Neural progenitor cell (in vitro differentiated cells): ENCODE measurements around the gene NEAT1. TPM values are rescaled to one million over a fixed set of nuclear protein-coding genes. Genes with fewer than 3 reads are reported as not detected.

Experiments used
- DNase-seq: peaks from one replicate; pipeline ENCODE4 v3.0.0-alpha.2; 2016; ENCODE audit warnings: low spot score
- H2AFZ ChIP-seq: fragments of 200-600 bp; sonication (generic); replicated peaks from 2 replicates; pipeline ENCODE4 v1.6.1; 2016; ENCODE audit warnings: antibody characterized with exemption
- H3F3A ChIP-seq: fragments of 200-600 bp; sonication (generic); 2 replicates; pipeline ENCODE4 v1.6.1; 2016; ENCODE audit warnings: antibody characterized with exemption, low read depth
- H3K27ac ChIP-seq: fragments of 200-600 bp; sonication (generic); 2 replicates; pipeline ENCODE4 v1.5.1; 2016; ENCODE audit warnings: mild to moderate bottlenecking
- H3K27me3 ChIP-seq: fragments of 200-600 bp; sonication (generic); 2 replicates; pipeline ENCODE4 v1.6.1; 2016; ENCODE audit warnings: mild to moderate bottlenecking, moderate library complexity
- H3K36me3 ChIP-seq: fragments of 200-600 bp; sonication (generic); 2 replicates; pipeline ENCODE4 v1.5.1; 2016
- H3K4me1 ChIP-seq: fragments of 200-600 bp; sonication (generic); 2 replicates; pipeline ENCODE4 v1.6.1; 2016; ENCODE audit warnings: mixed run types
- H3K4me2 ChIP-seq: fragments of 200-600 bp; sonication (generic); 2 replicates; pipeline ENCODE4 v1.6.1; 2016
- H3K4me3 ChIP-seq: fragments of 200-600 bp; sonication (generic); 2 replicates; pipeline ENCODE4 v1.5.1; 2016
- H3K79me2 ChIP-seq: fragments of 200-600 bp; sonication (generic); 2 replicates; pipeline ENCODE4 v1.6.1; 2016; ENCODE audit warnings: low read depth
- H3K9ac ChIP-seq: fragments of 200-600 bp; sonication (generic); 2 replicates; pipeline ENCODE4 v1.6.1; 2016
- H3K9me3 ChIP-seq: fragments of 200-600 bp; sonication (generic); 2 replicates; pipeline ENCODE4 v1.5.1; 2016; ENCODE audit warnings: low read depth
- H4K20me1 ChIP-seq: fragments of 200-600 bp; sonication (generic); 2 replicates; pipeline ENCODE4 v1.6.1; 2016; ENCODE audit warnings: low read depth
- H3K27ac Mint-ChIP-seq: 3 replicates; pipeline ENCODE4 v1.8.0; 2021; ENCODE audit warnings: mixed read lengths
- H3K27me3 Mint-ChIP-seq: 2 replicates; pipeline ENCODE4 v1.8.0; 2022; ENCODE audit warnings: low read depth, mild to moderate bottlenecking, inconsistent platforms, moderate library complexity, mixed read lengths; ENCODE audit not compliant: insufficient read depth
- H3K36me3 Mint-ChIP-seq: 3 replicates; pipeline ENCODE4 v1.8.0; 2021; ENCODE audit warnings: mixed read lengths
- H3K4me1 Mint-ChIP-seq: 3 replicates; pipeline ENCODE4 v1.8.0; 2021; ENCODE audit warnings: mixed read lengths
- H3K4me3 Mint-ChIP-seq: 3 replicates; pipeline ENCODE4 v1.8.0; 2021; ENCODE audit warnings: mild to moderate bottlenecking, moderate library complexity, mixed read lengths
- H3K9me3 Mint-ChIP-seq: 3 replicates; pipeline ENCODE4 v1.8.0; 2020; ENCODE audit warnings: mixed read lengths
- CTCF ChIP-seq: fragments of 200-600 bp; sonication (generic); IDR thresholded peaks from 2 replicates; pipeline ENCODE4 v1.5.1; 2017; ENCODE audit warnings: antibody characterized with exemption, mild to moderate bottlenecking
- EZH2 ChIP-seq: fragments of 200-600 bp; sonication (generic); IDR thresholded peaks from 2 replicates; pipeline ENCODE4 v1.6.1; 2017; ENCODE audit warnings: antibody characterized with exemption, mild to moderate bottlenecking, moderate library complexity
- EZH2phosphoT487 ChIP-seq: fragments of 200-600 bp; sonication (generic); IDR thresholded peaks from 2 replicates; pipeline ENCODE4 v1.6.1; 2017; ENCODE audit warnings: antibody characterized with exemption
- total RNA-seq: library from RNA; depleted of rRNA; stranded (reverse); fragments of >200 nt; gene quantifications from 2 replicates; pipeline ENCODE4 v1.2.3, GENCODE V29; 2015; ENCODE audit warnings: low replicate concordance

Gene NEAT1
- total RNA-seq, 1 donor from 2014 or later, result 4.0 TPM

GRCh38 chr11:65404638-65405339, 17.8 kb upstream of the NEAT1 start:
- Mint-ChIP-seq H3K4me1 (peaks cover 7% of the 10 kb centered on the region), H3K27me3 (no peaks in the 10 kb centered on the region), H3K36me3 (peaks cover 12% of the 10 kb centered on the region), H3K4me3 (no peak overlapping the region), H3K9me3 (no peaks in the 10 kb centered on the region), H3K27ac (no peak overlapping the region)
- H3K4me2 ChIP-seq, result no peak overlapping the region
- no peak overlapping the region for H3K9ac ChIP-seq
- H2AFZ ChIP-seq, result no peak overlapping the region
- no peak for DNase-seq
- no peaks in the 10 kb centered on the region for H3K27me3 ChIP-seq
- H3K9me3 ChIP-seq, result no peaks in the 10 kb centered on the region
- H3K27ac ChIP-seq, result no peak overlapping the region
- no peaks in the 10 kb centered on the region for H4K20me1 ChIP-seq
- H3K4me3 ChIP-seq, result no peak overlapping the region
- H3K79me2 ChIP-seq, result no peaks in the 10 kb centered on the region
- no peaks in the 10 kb centered on the region for H3F3A ChIP-seq
- no peak for TF ChIP-seq EZH2
- no peak for TF ChIP-seq EZH2phosphoT487
- no peak for TF ChIP-seq CTCF
- H3K36me3 ChIP-seq, result no peaks in the 10 kb centered on the region
- H3K4me1 ChIP-seq, result no peaks in the 10 kb centered on the region

GRCh38 chr11:65410936-65411680, 11.5 kb upstream of the NEAT1 start:
- Mint-ChIP-seq H3K27me3 (peaks cover 5% of the 10 kb centered on the region), H3K36me3 (peaks cover 4% of the 10 kb centered on the region), H3K4me3 (no peak overlapping the region), H3K9me3 (no peaks in the 10 kb centered on the region), H3K27ac (no peak overlapping the region), H3K4me1 (peaks cover 24% of the 10 kb centered on the region)
- H3K9me3 ChIP-seq, result no peaks in the 10 kb centered on the region
- H3F3A ChIP-seq, result peaks cover 5% of the 10 kb centered on the region
- H3K4me3 ChIP-seq, result no peak overlapping the region
- H3K79me2 ChIP-seq, result peaks cover 4% of the 10 kb centered on the region
- DNase-seq, result no peak
- H3K36me3 ChIP-seq, result no peaks in the 10 kb centered on the region
- H3K27ac ChIP-seq, result no peak overlapping the region
- no peak overlapping the region for H2AFZ ChIP-seq
- no peak for TF ChIP-seq EZH2phosphoT487
- no peak for TF ChIP-seq CTCF
- TF ChIP-seq EZH2, result no peak
- H3K9ac ChIP-seq, result no peak overlapping the region
- no peak overlapping the region for H3K4me2 ChIP-seq
- no peaks in the 10 kb centered on the region for H3K27me3 ChIP-seq
- H3K4me1 ChIP-seq, result peaks cover 7% of the 10 kb centered on the region
- no peaks in the 10 kb centered on the region for H4K20me1 ChIP-seq

- Histone ChIP-seq H3K9me3 (no peaks in the 10 kb centered on the region), H3K27ac (no peak overlapping the region), H3F3A (peaks cover 5% of the 10 kb centered on the region), H3K79me2 (peaks cover 9% of the 10 kb centered on the region), H2AFZ (no peak overlapping the region), H3K27me3 (no peaks in the 10 kb centered on the region), H3K4me2 (no peak overlapping the region), H3K4me3 (no peak overlapping the region), H3K4me1 (peaks cover 11% of the 10 kb centered on the region), H3K9ac (no peak overlapping the region), H4K20me1 (no peaks in the 10 kb centered on the region), H3K36me3 (no peaks in the 10 kb centered on the region)
- Mint-ChIP-seq H3K27me3 (peaks cover 5% of the 10 kb centered on the region), H3K36me3 (peaks cover 4% of the 10 kb centered on the region), H3K9me3 (no peaks in the 10 kb centered on the region), H3K4me3 (no peak overlapping the region), H3K27ac (no peak overlapping the region), H3K4me1 (peaks cover 30% of the 10 kb centered on the region)
- no peak for TF ChIP-seq CTCF
- no peak for TF ChIP-seq EZH2
- TF ChIP-seq EZH2phosphoT487, result no peak
- no peak for DNase-seq
Observed at GRCh38 chr11:65411681-65412070, 10.9 kb upstream of the NEAT1 start.
